ENCODE results near the gene CUL3.
"Not testable (repeated sequence)": the region's sequence is repeated elsewhere in the genome, so short reads cannot be mapped to it uniquely, and the experiment has no call there.

Gene CUL3

GRCh38 chr2:224585211-224586088 is at the start of gene CUL3:
Gene CUL3, minus strand, starts transcription at chr2:224585363. Its CDS starts 354 bp downstream, at chr2:224585009.
- DNase-seq, result peak; percentile 96

GRCh38 chr2:224630659-224631550 is 45.7 kb upstream of the CUL3 start:
- no peak for DNase-seq

- DNase-seq, result no peak
Measured at GRCh38 chr2:224628416-224628815, 43.3 kb upstream of the CUL3 start.

GRCh38 chr2:224626735-224627134 is 41.6 kb upstream of the CUL3 start:
- DNase-seq, result no peak

- no peak for DNase-seq
Measured at GRCh38 chr2:224613543-224614286, 28.6 kb upstream of the CUL3 start.

- no peak for DNase-seq
Measured at GRCh38 chr2:224612578-224612977, 27.4 kb upstream of the CUL3 start.

- no peak for DNase-seq
Measured at GRCh38 chr2:224611938-224612337, 26.8 kb upstream of the CUL3 start.

- no peak for DNase-seq
Measured at GRCh38 chr2:224608104-224608503, 22.9 kb upstream of the CUL3 start.

- not testable (repeated sequence) for DNase-seq
Measured at GRCh38 chr2:224603746-224604500, 18.8 kb upstream of the CUL3 start.

GRCh38 chr2:224602778-224603375 is 17.7 kb upstream of the CUL3 start:
- DNase-seq, result not testable (repeated sequence)

GRCh38 chr2:224601923-224602322 is 16.8 kb upstream of the CUL3 start:
- DNase-seq, result no peak

GRCh38 chr2:224598678-224599077 is 13.5 kb upstream of the CUL3 start:
- no peak for DNase-seq

GRCh38 chr2:224596289-224596688 is 11.1 kb upstream of the CUL3 start:
- no peak for DNase-seq

- no peak for DNase-seq
Measured at GRCh38 chr2:224595518-224595917, 10.4 kb upstream of the CUL3 start.

- DNase-seq, result no peak
Measured at GRCh38 chr2:224594840-224595239, 9.7 kb upstream of the CUL3 start.

GRCh38 chr2:224591220-224591619 is 6.1 kb upstream of the CUL3 start:
- no peak for DNase-seq

- DNase-seq, result no peak
Measured at GRCh38 chr2:224586127-224586695, 1.0 kb upstream of the CUL3 start.

- DNase-seq, result no peak
Measured at GRCh38 chr2:224584785-224585210, 365 bp downstream of the CUL3 start.

GRCh38 chr2:224584111-224584784 is 915 bp downstream of the CUL3 start:
- DNase-seq, result no peak

- not testable (repeated sequence) for DNase-seq
Measured at GRCh38 chr2:224583033-224583432, 2.1 kb downstream of the CUL3 start.

- DNase-seq, result no peak
Measured at GRCh38 chr2:224580248-224580647, 4.9 kb downstream of the CUL3 start.
